ENCODE data around the gene TOM1.

The TOM1 gene

GRCh38 chr22:35299673-35300499, at the start of gene TOM1:
TSS of gene TOM1 (plus strand) at chr22:35299894. CDS start at chr22:35299929, 35 bp downstream.
- DNase-seq = peak; percentile 99

- DNase-seq = no peak
Measured at GRCh38 chr22:35250156-35250555, 49.5 kb upstream of the TOM1 start.

GRCh38 chr22:35253946-35254345, 45.7 kb upstream of the TOM1 start:
- DNase-seq = no peak

GRCh38 chr22:35257002-35257320, 42.7 kb upstream of the TOM1 start:
- no peak for DNase-seq

- peak; percentile 96 for DNase-seq
Measured at GRCh38 chr22:35257321-35258190, 42.1 kb upstream of the TOM1 start, which contains the start of gene HMGXB4. TSS of gene HMGXB4 (plus strand) at chr22:35257493. CDS start at chr22:35262391, 4,898 bp downstream.

- DNase-seq = peak; percentile 56
Measured at GRCh38 chr22:35258191-35258988, 41.3 kb upstream of the TOM1 start.

GRCh38 chr22:35264986-35265385, 34.7 kb upstream of the TOM1 start:
- DNase-seq = no peak

- DNase-seq = no peak
Measured at GRCh38 chr22:35266277-35266676, 33.4 kb upstream of the TOM1 start.

GRCh38 chr22:35269630-35270029, 30.1 kb upstream of the TOM1 start:
- DNase-seq = no peak

GRCh38 chr22:35274154-35274871, 25.4 kb upstream of the TOM1 start:
- no peak for DNase-seq

- no peak for DNase-seq
Measured at GRCh38 chr22:35275580-35275979, 24.1 kb upstream of the TOM1 start.

GRCh38 chr22:35276019-35276418, 23.7 kb upstream of the TOM1 start:
- no peak for DNase-seq

- DNase-seq = no peak
Measured at GRCh38 chr22:35288116-35288515, 11.6 kb upstream of the TOM1 start.

- DNase-seq = no peak
Measured at GRCh38 chr22:35292786-35293185, 6.9 kb upstream of the TOM1 start.

- DNase-seq = no peak
Measured at GRCh38 chr22:35296051-35296450, 3.6 kb upstream of the TOM1 start.

- peak; percentile 59 for DNase-seq
Measured at GRCh38 chr22:35299217-35299672, 449 bp upstream of the TOM1 start.

- DNase-seq = no peak
Measured at GRCh38 chr22:35301372-35301874, 1.7 kb downstream of the TOM1 start.

- no peak for DNase-seq
Measured at GRCh38 chr22:35303029-35303624, 3.4 kb downstream of the TOM1 start.

GRCh38 chr22:35305525-35306070, 5.9 kb downstream of the TOM1 start:
- no peak for DNase-seq

- no peak for DNase-seq
Measured at GRCh38 chr22:35306350-35306967, 6.8 kb downstream of the TOM1 start.

- no peak for DNase-seq
Measured at GRCh38 chr22:35307372-35307771, 7.7 kb downstream of the TOM1 start.
